GM23338 (cell line): Measurements from ENCODE around the gene SORL1-AS1.

ENCODE experiments used
- ATAC-seq: fragments of 200-7000 bp; cut with Tn5 transposase; 3 replicates; pipeline ENCODE4 v1.9.1; 2020
- DNase-seq: peaks from one replicate; pipeline ENCODE4 v3.0.0-alpha.2; 2015; ENCODE audit warnings: low spot score
- H2AFZ ChIP-seq: fragments of 200-600 bp; sonication (generic); 2 replicates; pipeline ENCODE4 v1.8.0; 2016; ENCODE audit warnings: antibody characterized with exemption, mild to moderate bottlenecking, moderate library complexity
- H3F3A ChIP-seq: fragments of 200-600 bp; sonication (generic); replicated peaks from 2 replicates; pipeline ENCODE4 v1.8.0; 2017; ENCODE audit warnings: antibody characterized with exemption, mixed run types, low read depth
- H3K27ac ChIP-seq: fragments of 200-600 bp; sonication (generic); 2 replicates; pipeline ENCODE4 v1.6.1; 2016; ENCODE audit warnings: low read depth
- H3K27me3 ChIP-seq: fragments of 200-600 bp; sonication (generic); 2 replicates; pipeline ENCODE4 v1.8.0; 2016; ENCODE audit warnings: mild to moderate bottlenecking, mixed run types, moderate library complexity; ENCODE audit not compliant: insufficient read depth
- H3K36me3 ChIP-seq: fragments of 200-600 bp; sonication (generic); 2 replicates; pipeline ENCODE4 v1.8.0; 2016; ENCODE audit warnings: mild to moderate bottlenecking; ENCODE audit not compliant: insufficient read depth
- H3K4me1 ChIP-seq: fragments of 200-600 bp; sonication (generic); 2 replicates; pipeline ENCODE4 v1.8.0; 2016; ENCODE audit warnings: mild to moderate bottlenecking, moderate library complexity; ENCODE audit not compliant: insufficient read depth
- H3K4me2 ChIP-seq: fragments of 200-600 bp; sonication (generic); 2 replicates; pipeline ENCODE4 v1.7.1; 2017; ENCODE audit warnings: mixed run types
- H3K4me3 ChIP-seq: fragments of 200-600 bp; sonication (generic); 2 replicates; pipeline ENCODE4 v1.6.1; 2016; ENCODE audit warnings: mixed run types
- H3K79me2 ChIP-seq: fragments of 200-600 bp; sonication (generic); replicated peaks from 2 replicates; pipeline ENCODE4 v1.8.0; 2017; ENCODE audit warnings: mild to moderate bottlenecking; ENCODE audit not compliant: insufficient read depth
- H3K9me2 ChIP-seq: fragments of 200-600 bp; sonication (generic); 2 replicates; pipeline ENCODE4 v1.8.0; 2017; ENCODE audit not compliant: insufficient read depth
- H4K20me1 ChIP-seq: fragments of 200-600 bp; sonication (generic); replicated peaks from 2 replicates; pipeline ENCODE4 v1.8.0; 2017; ENCODE audit warnings: mild to moderate bottlenecking; ENCODE audit not compliant: insufficient read depth
- H3K27ac Mint-ChIP-seq: 2 replicates; pipeline ENCODE4 v1.8.0; 2020; ENCODE audit warnings: inconsistent platforms, mild to moderate bottlenecking, moderate library complexity, mixed read lengths
- H3K27me3 Mint-ChIP-seq: 3 replicates; pipeline ENCODE4 v1.8.0; 2022; ENCODE audit warnings: low read depth, mild to moderate bottlenecking, moderate library complexity, mixed read lengths, inconsistent platforms; ENCODE audit not compliant: insufficient read depth, poor library complexity
- H3K36me3 Mint-ChIP-seq: 3 replicates; pipeline ENCODE4 v1.8.0; 2021; ENCODE audit warnings: low read depth, mild to moderate bottlenecking, inconsistent platforms, moderate library complexity, mixed read lengths
- H3K4me1 Mint-ChIP-seq: 3 replicates; pipeline ENCODE4 v1.8.0; 2020; ENCODE audit warnings: mild to moderate bottlenecking, inconsistent platforms, mixed read lengths
- H3K4me3 Mint-ChIP-seq: 3 replicates; pipeline ENCODE4 v1.8.0; 2021; ENCODE audit warnings: moderate library complexity, mild to moderate bottlenecking, inconsistent platforms, mixed read lengths
- H3K9me3 Mint-ChIP-seq: 3 replicates; pipeline ENCODE4 v1.8.0; 2020; ENCODE audit warnings: moderate library complexity, mild to moderate bottlenecking, inconsistent platforms, mixed read lengths
- CREB1 ChIP-seq: fragments of 250-450 bp; sonication (Bioruptor Pico); IDR thresholded peaks from 2 replicates; pipeline ENCODE4 v1.5.0; 2020; ENCODE audit warnings: low read depth, mild to moderate bottlenecking, moderate library complexity
- JUNB ChIP-seq: IDR thresholded peaks from one replicate; pipeline ENCODE4 v1.6.1; 2016; ENCODE audit warnings: antibody characterized with exemption; ENCODE audit not compliant: unreplicated experiment
- REST ChIP-seq: IDR thresholded peaks from one replicate; pipeline ENCODE4 v1.6.1; 2018; ENCODE audit warnings: antibody characterized with exemption; ENCODE audit not compliant: unreplicated experiment
- STAT1 ChIP-seq: IDR thresholded peaks from one replicate; pipeline ENCODE4 v1.6.1; 2016; ENCODE audit warnings: antibody characterized with exemption; ENCODE audit not compliant: unreplicated experiment
- ZNF114 ChIP-seq: fragments of 250-450 bp; sonication (Bioruptor Pico); IDR thresholded peaks from 2 replicates; pipeline ENCODE4 v1.5.0; 2020; ENCODE audit warnings: mild to moderate bottlenecking, moderate library complexity
- ZNF331 ChIP-seq: fragments of 250-450 bp; sonication (Bioruptor Pico); IDR thresholded peaks from 2 replicates; pipeline ENCODE4 v1.5.0; 2020; ENCODE audit warnings: low read depth, mild to moderate bottlenecking, moderate library complexity
- ZNF462 ChIP-seq: fragments of 250-450 bp; sonication (Bioruptor Pico); IDR thresholded peaks from 2 replicates; pipeline ENCODE4 v1.5.0; 2020; ENCODE audit warnings: mild to moderate bottlenecking, moderate library complexity
- TF ChIP-seq, protein P1 (sequence below): IDR thresholded peaks from 2 replicates; pipeline ENCODE4 v1.6.1; 2016; ENCODE audit warnings: antibody characterized with exemption
- TF ChIP-seq, protein P2 (sequence below), 2 experiments: fragments of 200-600 bp in 1 of 2; sonication (generic) in 1 of 2; conservative IDR thresholded peaks; 2 replicates each; pipeline versions ENCODE4 v1.5.1 to v1.6.1; 2016 to 2017; ENCODE audit warnings: antibody characterized with exemption in 2 of 2, low read depth in 2 of 2, mild to moderate bottlenecking in 2 of 2, moderate library complexity in 1 of 2

SORL1-AS1 gene

DNA sequence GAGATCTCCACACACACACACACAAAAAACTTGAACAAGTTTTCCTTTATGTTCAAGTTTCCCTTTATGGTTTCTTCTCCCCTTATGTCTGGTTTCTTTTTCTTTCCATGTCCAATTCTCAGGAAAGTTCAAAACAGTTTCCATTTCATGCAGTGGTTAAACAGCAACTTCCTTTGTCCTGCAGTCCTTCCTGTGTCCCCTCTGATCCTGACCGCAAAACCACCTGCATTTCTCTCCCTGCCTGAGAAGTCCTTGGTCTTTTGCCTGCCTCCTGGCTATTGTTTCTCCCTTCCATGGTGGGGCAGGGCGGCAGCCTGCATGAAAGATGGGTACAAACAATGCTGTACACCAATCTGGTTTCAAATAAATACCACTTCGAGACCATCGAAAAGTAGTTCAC, 58.9 kb downstream of the SORL1-AS1 start (continued):
- TF ChIP-seq ZNF462 (CRISPR knock-in tag) (no peak), STAT1 (no peak), CREB1 (CRISPR knock-in tag) (no peak)
- TF ChIP-seq, protein P1, sequence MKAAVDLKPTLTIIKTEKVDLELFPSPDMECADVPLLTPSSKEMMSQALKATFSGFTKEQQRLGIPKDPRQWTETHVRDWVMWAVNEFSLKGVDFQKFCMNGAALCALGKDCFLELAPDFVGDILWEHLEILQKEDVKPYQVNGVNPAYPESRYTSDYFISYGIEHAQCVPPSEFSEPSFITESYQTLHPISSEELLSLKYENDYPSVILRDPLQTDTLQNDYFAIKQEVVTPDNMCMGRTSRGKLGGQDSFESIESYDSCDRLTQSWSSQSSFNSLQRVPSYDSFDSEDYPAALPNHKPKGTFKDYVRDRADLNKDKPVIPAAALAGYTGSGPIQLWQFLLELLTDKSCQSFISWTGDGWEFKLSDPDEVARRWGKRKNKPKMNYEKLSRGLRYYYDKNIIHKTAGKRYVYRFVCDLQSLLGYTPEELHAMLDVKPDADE: no peak

DNA sequence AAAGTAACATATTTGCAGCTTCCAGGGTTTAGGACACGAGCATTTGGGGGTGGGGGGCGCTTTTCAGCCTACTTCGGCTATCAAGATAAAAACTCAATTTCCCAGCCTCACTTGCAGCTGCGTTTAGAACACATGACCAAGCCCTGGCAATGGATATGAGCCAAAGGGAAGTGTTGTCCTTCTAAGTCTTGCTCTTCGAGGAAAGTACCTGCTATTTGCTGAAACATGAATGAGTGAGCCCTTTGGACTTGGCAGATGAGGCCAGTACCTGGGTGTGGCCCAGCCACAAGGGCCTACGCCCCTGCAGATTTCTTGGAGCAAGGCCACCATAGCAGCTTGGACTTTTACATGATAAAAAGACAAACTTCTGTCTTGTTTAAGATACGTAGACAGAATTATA, 60.9 kb downstream of the SORL1-AS1 start:
- Mint-ChIP-seq H3K36me3 (no peaks in the 10 kb centered on the region; the same call in 2 of the 3 replicates), H3K4me3 (no peak overlapping the region), H3K4me1 (peaks cover 25% of the 10 kb centered on the region), H3K27me3 (peaks cover 2% of the 10 kb centered on the region), H3K27ac (no peak overlapping the region), H3K9me3 (peaks cover 6% of the 10 kb centered on the region; the same call in 1 of the 3 replicates)
- no peak overlapping the region for H2AFZ ChIP-seq
- H3K4me3 ChIP-seq: no peak overlapping the region
- no peaks in the 10 kb centered on the region for H3K36me3 ChIP-seq
- no peak overlapping the region for H3K4me2 ChIP-seq
- no peak for ATAC-seq
- H3K27me3 ChIP-seq: no peaks in the 10 kb centered on the region
- no peak overlapping the region for H3K27ac ChIP-seq
- peaks cover 7% of the 10 kb centered on the region; the same call in 1 of the 2 replicates for H3K9me2 ChIP-seq
- H4K20me1 ChIP-seq: no peaks in the 10 kb centered on the region
- H3K79me2 ChIP-seq: no peaks in the 10 kb centered on the region
- H3F3A ChIP-seq: no peaks in the 10 kb centered on the region
- H3K4me1 ChIP-seq: peaks cover 16% of the 10 kb centered on the region
- no peak for DNase-seq
- TF ChIP-seq JUNB (no peak), ZNF114 (CRISPR knock-in tag) (no peak), ZNF331 (CRISPR knock-in tag) (no peak), REST (no peak), STAT1 (no peak)
- TF ChIP-seq, protein P2, sequence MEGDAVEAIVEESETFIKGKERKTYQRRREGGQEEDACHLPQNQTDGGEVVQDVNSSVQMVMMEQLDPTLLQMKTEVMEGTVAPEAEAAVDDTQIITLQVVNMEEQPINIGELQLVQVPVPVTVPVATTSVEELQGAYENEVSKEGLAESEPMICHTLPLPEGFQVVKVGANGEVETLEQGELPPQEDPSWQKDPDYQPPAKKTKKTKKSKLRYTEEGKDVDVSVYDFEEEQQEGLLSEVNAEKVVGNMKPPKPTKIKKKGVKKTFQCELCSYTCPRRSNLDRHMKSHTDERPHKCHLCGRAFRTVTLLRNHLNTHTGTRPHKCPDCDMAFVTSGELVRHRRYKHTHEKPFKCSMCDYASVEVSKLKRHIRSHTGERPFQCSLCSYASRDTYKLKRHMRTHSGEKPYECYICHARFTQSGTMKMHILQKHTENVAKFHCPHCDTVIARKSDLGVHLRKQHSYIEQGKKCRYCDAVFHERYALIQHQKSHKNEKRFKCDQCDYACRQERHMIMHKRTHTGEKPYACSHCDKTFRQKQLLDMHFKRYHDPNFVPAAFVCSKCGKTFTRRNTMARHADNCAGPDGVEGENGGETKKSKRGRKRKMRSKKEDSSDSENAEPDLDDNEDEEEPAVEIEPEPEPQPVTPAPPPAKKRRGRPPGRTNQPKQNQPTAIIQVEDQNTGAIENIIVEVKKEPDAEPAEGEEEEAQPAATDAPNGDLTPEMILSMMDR (conservative IDR thresholded peaks at IDR 0.05; ENCODE audit: low read depth in 2 of 2): no peak
